CD4-positive, alpha-beta memory T cell (primary cell): ENCODE results near the gene CERKL. TPM values are rescaled to one million over a fixed set of nuclear protein-coding genes. Genes with fewer than 3 reads are reported as not detected.

Source experiments
- CTCF ChIA-PET: fragments of 350-600 bp; sonication (Branson Sonifier 250); formaldehyde crosslinking; loops from one replicate; lab custom pipeline; 2021; ENCODE audit warnings: inconsistent platforms; ENCODE audit not compliant: partially characterized antibody; lab: Charles Lee
- POLR2A ChIA-PET: fragments of 350-600 bp; sonication (Branson Sonifier 250); formaldehyde crosslinking; loops from one replicate; lab custom pipeline; 2021; ENCODE audit not compliant: partially characterized antibody; lab: Charles Lee
- DNase-seq, 5 donors: peaks; one replicate each; pipeline versions ENCODE4 v3.0.0 to v3.0.0-alpha.2; 2020 to 2022; ENCODE audit warnings: mixed read lengths in 1 of 5
- H3K27ac ChIP-seq: one replicate; pipeline ENCODE4 v1.7.0; 2013; ENCODE audit warnings: low read depth, low read length
- H3K27me3 ChIP-seq: 2 replicates; pipeline ENCODE4 v1.7.0; 2013; ENCODE audit warnings: mild to moderate bottlenecking, low read length, moderate library complexity; ENCODE audit not compliant: insufficient read depth
- H3K36me3 ChIP-seq: 2 replicates; pipeline ENCODE4 v1.7.0; 2013; ENCODE audit warnings: mild to moderate bottlenecking, low read length, moderate library complexity; ENCODE audit not compliant: insufficient read depth
- H3K4me1 ChIP-seq: 2 replicates; pipeline ENCODE4 v1.7.0; 2013; ENCODE audit warnings: mild to moderate bottlenecking, low read length, moderate library complexity; ENCODE audit not compliant: insufficient read depth
- H3K4me3 ChIP-seq, 2 donors: one replicate each; pipeline ENCODE4 v1.7.0; 2013; ENCODE audit warnings: low read length in 2 of 2, mild to moderate bottlenecking in 1 of 2
- H3K9me3 ChIP-seq, 2 donors: one replicate each; pipeline ENCODE4 v1.7.0; 2013; ENCODE audit warnings: low read length in 2 of 2, control low read depth in 1 of 2; ENCODE audit not compliant: control insufficient read depth in 1 of 2
- H3K27ac Mint-ChIP-seq, 7 donors: one replicate each; pipeline ENCODE4 v1.8.0; 2020 to 2021; ENCODE audit warnings: mixed read lengths in 7 of 7, mild to moderate bottlenecking in 6 of 7, inconsistent platforms in 3 of 7, moderate library complexity in 3 of 7
- H3K27me3 Mint-ChIP-seq, 2 donors: one replicate each; pipeline ENCODE4 v1.8.0; 2020 to 2021; ENCODE audit warnings: mixed read lengths in 2 of 2
- H3K36me3 Mint-ChIP-seq, 2 donors: one replicate each; pipeline ENCODE4 v1.8.0; 2020 to 2021; ENCODE audit warnings: mixed read lengths in 2 of 2, inconsistent platforms in 1 of 2, mild to moderate bottlenecking in 1 of 2
- H3K4me1 Mint-ChIP-seq, 4 donors: one replicate each; pipeline ENCODE4 v1.8.0; 2020 to 2021; ENCODE audit warnings: mixed read lengths in 4 of 4, mild to moderate bottlenecking in 1 of 4
- H3K4me3 Mint-ChIP-seq, 8 donors: one replicate each; pipeline ENCODE4 v1.8.0; 2020 to 2021; ENCODE audit warnings: mixed read lengths in 8 of 8, mild to moderate bottlenecking in 7 of 8, moderate library complexity in 6 of 8, inconsistent platforms in 3 of 8
- H3K9me3 Mint-ChIP-seq, 8 donors: one replicate each; pipeline ENCODE4 v1.8.0; 2020 to 2021; ENCODE audit warnings: mixed read lengths in 8 of 8, mild to moderate bottlenecking in 5 of 8, inconsistent platforms in 3 of 8, moderate library complexity in 1 of 8
- intact Hi-C: fragments of 100-400 bp; cut with micrococcal nuclease; formaldehyde crosslinking; loops from one replicate; pipeline ENCODE4 v1.15.1; 2023
- polyA plus RNA-seq, 2 donors: library from polyadenylated mRNA; unstranded; fragments of 300-500 nt; fragmentation: Illumina TruSeq; gene quantifications; one replicate each; pipeline ENCODE4 v1.2.3, GENCODE V29; 2021
- total RNA-seq, 2 experiments: library from RNA; stranded (reverse); gene quantifications; one replicate each; pipeline ENCODE4 v1.2.3, GENCODE V29; 2021

The CERKL gene
- total and polyA plus RNA-seq, 4 experiments from 2014 or later: 0.09 to 33.3 (median 15.6) TPM

DNA sequence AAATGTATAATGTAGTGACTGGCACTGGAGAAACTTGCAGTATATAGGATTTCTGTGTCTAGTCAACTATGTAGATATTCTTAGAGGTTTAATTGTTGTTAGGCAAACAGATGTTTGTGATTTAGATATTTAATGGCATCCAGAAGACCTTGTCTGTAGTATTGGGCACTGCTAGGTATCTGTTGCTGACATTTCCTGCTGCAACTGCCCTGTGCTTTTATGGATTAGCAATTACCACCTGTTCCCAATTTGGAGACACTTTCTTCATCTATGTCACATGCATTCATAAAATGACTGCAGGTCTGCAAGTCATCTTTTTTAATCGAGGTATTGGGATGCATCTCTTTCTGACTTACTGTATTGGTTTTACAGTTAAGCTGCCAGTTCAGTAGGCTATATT, 128.5 kb downstream of the CERKL start:
- H3K9me3 ChIP-seq: no peaks in the 10 kb centered on the region
- no peaks in the 10 kb centered on the region for H3K9me3 Mint-ChIP-seq
- no peak overlapping the region for H3K4me3 ChIP-seq
- no peak overlapping the region for H3K27ac ChIP-seq
- CTCF ChIA-PET: no interaction called here
- no peak overlapping the region for H3K4me3 Mint-ChIP-seq
- H3K4me1 ChIP-seq: no peaks in the 10 kb centered on the region
- H3K27me3 ChIP-seq: no peaks in the 10 kb centered on the region
- H3K36me3 Mint-ChIP-seq: peaks cover 68 to 72% of the 10 kb centered on the region in 2 donors
- DNase-seq: no peak
- intact Hi-C loops: loop anchor here (5.0 kb wide), 1 partner anchor 36 kb away; no protein-coding TSS in a partner anchor
- peaks cover 0 to 2% (median 0%) of the 10 kb centered on the region in 4 donors for H3K4me1 Mint-ChIP-seq
- POLR2A ChIA-PET: no interaction called here
- H3K27ac Mint-ChIP-seq: no peak overlapping the region
- peaks cover 54% of the 10 kb centered on the region for H3K36me3 ChIP-seq
- H3K27me3 Mint-ChIP-seq: no peaks in the 10 kb centered on the region

DNA sequence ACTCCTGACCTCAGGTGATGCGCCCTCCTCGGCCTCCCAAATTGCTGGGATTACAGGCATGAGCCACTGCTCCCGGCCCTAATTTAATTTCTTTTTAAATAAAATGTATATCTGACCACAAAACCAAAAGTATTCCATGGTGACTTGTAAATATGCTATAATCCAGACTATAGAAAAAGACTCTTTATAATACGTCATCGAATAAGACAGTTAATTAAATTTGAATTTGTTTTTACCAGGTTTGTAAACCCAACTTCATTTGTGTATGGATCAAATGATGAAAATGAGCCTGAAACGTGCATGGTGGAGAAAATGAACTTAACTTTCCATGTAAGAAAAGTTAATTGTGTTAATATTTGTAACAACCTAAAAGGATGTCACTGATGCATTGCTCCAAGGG, 129.8 kb downstream of the CERKL start:
- Mint-ChIP-seq H3K27me3 (no peaks in the 10 kb centered on the region), H3K4me3 (no peak overlapping the region), H3K27ac (peak overlapping the region in 1 of 7 donors; percentile 4), H3K9me3 (no peaks in the 10 kb centered on the region), H3K4me1 (peaks cover 0 to 2% (median 0%) of the 10 kb centered on the region in 4 donors), H3K36me3 (peaks cover 67 to 72% of the 10 kb centered on the region in 2 donors)
- no peak overlapping the region for H3K4me3 ChIP-seq
- intact Hi-C loops: loop anchor here (5.0 kb wide), 1 partner anchor 35 kb away; no protein-coding TSS in a partner anchor
- POLR2A ChIA-PET: no interaction called here
- H3K4me1 ChIP-seq: no peaks in the 10 kb centered on the region
- no peaks in the 10 kb centered on the region for H3K27me3 ChIP-seq
- CTCF ChIA-PET: no interaction called here
- no peaks in the 10 kb centered on the region for H3K9me3 ChIP-seq
- H3K27ac ChIP-seq: no peak overlapping the region
- H3K36me3 ChIP-seq: peaks cover 63% of the 10 kb centered on the region
- DNase-seq: no peak

DNA sequence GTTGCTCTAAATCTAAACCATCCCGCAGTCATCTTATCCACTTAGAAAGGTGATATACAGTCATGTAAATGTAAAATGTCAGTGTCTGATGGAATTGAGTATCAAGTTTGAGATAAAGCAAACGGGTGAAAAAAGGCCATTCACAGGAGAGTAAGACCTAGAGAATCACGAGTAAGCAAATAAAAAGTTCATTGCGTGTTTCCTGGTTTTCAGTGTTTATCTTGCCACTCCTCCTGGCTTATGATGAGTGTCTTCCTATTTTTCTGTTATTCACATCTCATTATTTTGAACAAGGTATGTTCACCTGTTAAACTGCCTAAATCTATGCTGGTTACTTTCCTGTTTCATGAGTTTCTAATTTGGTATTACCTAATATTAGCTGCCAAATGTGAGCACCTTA, 130.9 kb downstream of the CERKL start:
- ChIA-PET POLR2A (no interaction called here), CTCF (no interaction called here)
- Mint-ChIP-seq H3K9me3 (no peaks in the 10 kb centered on the region), H3K36me3 (peaks cover 73 to 77% of the 10 kb centered on the region in 2 donors), H3K4me1 (peaks cover 0 to 2% (median 0%) of the 10 kb centered on the region in 4 donors), H3K27ac (no peak overlapping the region), H3K27me3 (no peaks in the 10 kb centered on the region), H3K4me3 (no peak overlapping the region)
- no peak for DNase-seq
- Histone ChIP-seq H3K4me1 (no peaks in the 10 kb centered on the region), H3K4me3 (no peak overlapping the region), H3K27ac (no peak overlapping the region), H3K27me3 (no peaks in the 10 kb centered on the region), H3K9me3 (no peaks in the 10 kb centered on the region), H3K36me3 (peaks cover 69% of the 10 kb centered on the region)
- intact Hi-C loops: loop anchor here (5.0 kb wide), 1 partner anchor 34 kb away; no protein-coding TSS in a partner anchor

DNA sequence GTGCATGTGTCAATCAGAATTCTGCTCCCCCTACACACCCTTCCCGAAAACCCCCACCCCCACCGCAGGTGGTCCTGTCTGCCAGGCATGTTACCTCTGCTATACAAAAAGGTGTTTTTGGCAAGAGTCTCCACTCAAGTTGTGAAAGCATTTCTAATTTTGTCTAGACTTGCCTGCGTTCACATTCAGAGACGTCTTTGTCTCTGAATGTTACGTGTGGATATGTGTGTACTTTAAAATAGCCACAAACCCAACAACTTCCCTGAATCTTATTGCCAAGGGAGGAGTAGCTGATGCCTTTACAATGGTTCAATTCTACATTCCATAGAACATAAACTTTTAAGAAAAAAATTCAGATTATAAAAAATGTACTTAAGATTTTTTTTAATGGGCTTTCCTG, 133.1 kb downstream of the CERKL start:
- H3K4me3 Mint-ChIP-seq: no peak overlapping the region
- H3K4me1 Mint-ChIP-seq: peaks cover 0 to 4% (median 0%) of the 10 kb centered on the region in 4 donors

DNA sequence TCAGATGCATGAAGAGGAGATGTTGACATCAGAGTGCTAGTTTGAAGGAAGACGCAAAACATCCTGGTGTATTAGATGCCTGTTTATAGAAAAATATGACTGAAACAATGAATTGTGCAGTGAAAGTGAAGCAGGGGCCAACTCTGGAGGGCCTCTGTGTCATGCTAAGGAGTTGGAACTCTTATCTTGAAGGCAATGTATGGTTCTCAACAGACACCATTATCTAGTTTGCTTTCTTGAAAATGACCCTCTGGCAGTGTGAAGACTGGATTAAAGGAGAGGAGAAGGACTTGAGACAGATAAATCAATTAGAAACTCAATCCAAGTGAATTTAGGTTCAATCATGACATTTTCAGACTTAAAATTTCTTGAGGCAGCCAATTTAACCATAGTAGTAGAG, 136.7 kb downstream of the CERKL start:
- Mint-ChIP-seq H3K27ac (peak overlapping the region in 4 of 7 donors; percentile 3 to 58 (median 38)), H3K4me1 (peaks cover 24 to 31% (median 27%) of the 10 kb centered on the region in 4 donors), H3K27me3 (no peaks in the 10 kb centered on the region), H3K36me3 (peaks cover 67 to 68% of the 10 kb centered on the region in 2 donors), H3K9me3 (no peaks in the 10 kb centered on the region), H3K4me3 (no peak overlapping the region)
- intact Hi-C loops: no loop called here
- Histone ChIP-seq H3K4me1 (peaks cover 30% of the 10 kb centered on the region), H3K27ac (no peak overlapping the region), H3K27me3 (no peaks in the 10 kb centered on the region), H3K36me3 (peaks cover 43% of the 10 kb centered on the region), H3K4me3 (no peak overlapping the region), H3K9me3 (no peaks in the 10 kb centered on the region)
- no peak for DNase-seq
- ChIA-PET CTCF (no interaction called here), POLR2A (no interaction called here)

More for the DNA sequence above, 133.1 kb downstream of the CERKL start:
- H3K36me3 Mint-ChIP-seq: peaks cover 72% of the 10 kb centered on the region in 2 donors
- Histone ChIP-seq H3K27ac (no peak overlapping the region), H3K4me3 (no peak overlapping the region), H3K4me1 (no peaks in the 10 kb centered on the region), H3K36me3 (peaks cover 57% of the 10 kb centered on the region), H3K27me3 (no peaks in the 10 kb centered on the region), H3K9me3 (no peaks in the 10 kb centered on the region)
- H3K27ac Mint-ChIP-seq: no peak overlapping the region
- H3K9me3 Mint-ChIP-seq: no peaks in the 10 kb centered on the region
- CTCF ChIA-PET: interaction anchor here (1.6 kb wide), 1 partner anchor 9 kb away, joined by 4 read pairs; no protein-coding TSS in a partner anchor
- DNase-seq: no peak
- intact Hi-C loops: no loop called here
- POLR2A ChIA-PET: no interaction called here
- no peaks in the 10 kb centered on the region for H3K27me3 Mint-ChIP-seq

DNA sequence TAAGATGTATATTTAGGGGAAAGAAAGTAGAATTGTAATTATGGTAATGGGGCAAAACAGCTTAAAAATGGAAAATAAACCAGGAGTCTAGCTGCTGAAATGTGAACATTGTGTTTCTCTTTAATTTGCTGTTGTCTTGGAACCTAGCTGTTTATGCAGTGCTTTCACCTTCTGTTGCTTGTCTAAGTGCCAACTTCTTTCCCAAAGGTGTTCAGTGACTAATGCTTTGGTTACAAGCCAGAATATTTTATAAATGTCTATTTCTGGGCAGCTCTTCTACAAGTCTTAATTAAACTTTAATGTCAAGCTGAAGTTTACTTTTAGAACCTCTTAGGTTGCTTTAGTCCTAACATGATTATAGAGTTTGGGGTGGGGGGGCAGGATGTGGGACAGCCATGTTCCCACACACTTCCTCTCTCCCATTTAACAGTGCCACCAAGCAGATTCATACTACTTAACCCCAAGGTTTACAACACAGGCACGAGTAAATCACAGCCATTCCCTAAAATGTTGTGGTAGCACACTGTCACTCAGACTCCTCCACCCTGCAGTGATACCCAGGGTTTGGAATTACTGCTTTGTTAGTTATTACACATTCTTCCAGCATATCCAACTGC, 139.1 kb downstream of the CERKL start:
- no peak overlapping the region for H3K27ac ChIP-seq
- peaks cover 40 to 56% (median 47%) of the 10 kb centered on the region in 4 donors for H3K4me1 Mint-ChIP-seq
- H3K36me3 ChIP-seq: peaks cover 42% of the 10 kb centered on the region
- no peaks in the 10 kb centered on the region for H3K9me3 Mint-ChIP-seq
- H3K27me3 ChIP-seq: no peaks in the 10 kb centered on the region
- POLR2A ChIA-PET: interaction anchor here (0.6 to 2.2 kb wide), 4 partner anchors 13 to 88 kb away, joined by 3 to 6 read pairs (median 4); no protein-coding TSS in a partner anchor
- intact Hi-C loops: no loop called here
- H3K4me3 ChIP-seq: no peak overlapping the region
- peak overlapping the region; percentile 1 to 78 (median 59) for H3K27ac Mint-ChIP-seq
- CTCF ChIA-PET: interaction anchor here (1.0 to 1.3 kb wide), 3 partner anchors 12 to 413 kb away, joined by 3 to 7 read pairs (median 7); no protein-coding TSS in a partner anchor
- DNase-seq: peak in 1 of 5 donors; percentile 26
- H3K9me3 ChIP-seq: no peaks in the 10 kb centered on the region
- peaks cover 52% of the 10 kb centered on the region for H3K4me1 ChIP-seq
- H3K36me3 Mint-ChIP-seq: peaks cover 74 to 76% of the 10 kb centered on the region in 2 donors
- H3K4me3 Mint-ChIP-seq: peak overlapping the region in 4 of 8 donors; percentile 1 to 52 (median 35)
- H3K27me3 Mint-ChIP-seq: no peaks in the 10 kb centered on the region

DNA sequence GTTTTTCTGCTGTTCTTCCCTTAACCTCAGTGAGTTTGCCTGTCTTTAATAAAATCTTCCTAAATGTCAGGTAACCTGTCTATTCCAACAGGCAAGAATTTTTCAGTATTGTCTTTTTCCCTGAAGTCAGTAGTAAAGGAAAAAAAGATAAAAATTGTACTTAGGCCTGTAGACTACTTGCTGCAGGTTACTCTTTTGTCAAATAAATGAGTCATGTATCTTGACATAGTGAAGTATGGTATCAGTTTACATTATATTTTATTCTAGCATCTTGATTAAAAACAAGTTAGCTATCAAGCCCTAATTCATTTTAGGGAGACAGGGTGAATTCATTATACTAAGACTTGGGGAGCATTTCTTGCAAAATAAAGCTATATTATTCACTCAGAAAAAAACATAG, 139.9 kb downstream of the CERKL start:
- ChIA-PET CTCF (interaction anchor here (1.3 kb wide), 1 partner anchor 198 kb away, joined by 7 read pairs; no protein-coding TSS in a partner anchor), POLR2A (interaction anchor here (2.2 kb wide), 1 partner anchor 18 kb away, joined by 6 read pairs; no protein-coding TSS in a partner anchor)
- H3K27ac ChIP-seq: no peak overlapping the region
- intact Hi-C loops: no loop called here
- Mint-ChIP-seq H3K27me3 (no peaks in the 10 kb centered on the region), H3K4me3 (peak overlapping the region in 2 of 8 donors; percentile 14 to 52), H3K36me3 (peaks cover 75 to 76% of the 10 kb centered on the region in 2 donors), H3K4me1 (peaks cover 47 to 64% (median 51%) of the 10 kb centered on the region in 4 donors), H3K27ac (peak overlapping the region in 5 of 7 donors; percentile 26 to 78 (median 54)), H3K9me3 (no peaks in the 10 kb centered on the region)
- H3K9me3 ChIP-seq: no peaks in the 10 kb centered on the region
- DNase-seq: no peak
- H3K4me1 ChIP-seq: peaks cover 59% of the 10 kb centered on the region
- no peak overlapping the region for H3K4me3 ChIP-seq
- peaks cover 42% of the 10 kb centered on the region for H3K36me3 ChIP-seq
- no peaks in the 10 kb centered on the region for H3K27me3 ChIP-seq
